ENCODE results near the gene LMBRD1.

LMBRD1 gene

DNA sequence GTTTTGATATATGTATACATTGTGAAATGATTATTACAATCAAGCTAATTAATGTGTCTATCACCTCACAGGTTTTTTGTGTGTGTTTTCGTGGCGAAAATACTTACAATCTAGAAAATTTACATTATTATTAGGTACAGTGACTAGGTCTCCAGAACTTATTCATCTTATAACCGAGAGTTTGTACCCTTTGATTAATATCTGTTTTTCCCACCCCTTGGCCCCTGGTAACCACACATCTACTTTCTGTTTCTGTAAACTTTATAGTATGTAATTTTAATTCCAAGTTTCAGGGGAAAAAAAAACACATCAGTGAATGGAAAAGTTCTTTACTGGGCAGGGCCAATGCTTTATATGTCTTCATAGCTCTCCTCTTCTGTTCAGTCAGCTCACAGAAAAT is 131.4 kb downstream of the LMBRD1 start:
- peaks cover 2% of the 10 kb centered on the region; the same call in 1 of the 2 replicates for H3K36me3 ChIP-seq (ENCODE audit: insufficient read depth, low read length)
- DNase-seq (ENCODE audit: low read depth, low spot score), result no peak

DNA sequence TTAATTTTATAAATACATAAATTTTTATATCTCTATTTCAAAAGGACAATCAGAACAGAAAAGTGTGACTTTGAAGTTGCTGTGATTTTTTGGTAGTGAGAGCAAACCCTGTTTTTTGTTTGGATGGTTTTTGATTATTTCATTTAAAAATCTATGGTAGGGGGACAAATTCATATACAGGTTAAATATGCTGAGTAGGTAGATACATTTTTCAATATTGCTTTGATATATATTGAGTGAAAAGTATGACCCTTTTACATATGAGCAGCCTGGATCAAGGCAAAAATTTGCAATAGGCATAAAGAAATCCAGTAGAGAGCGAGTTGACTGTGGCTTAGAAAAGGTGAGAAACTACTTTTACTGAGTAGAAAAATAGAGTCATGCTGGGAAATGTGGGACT is 132.3 kb downstream of the LMBRD1 start:
- Histone ChIP-seq H3K9ac (ENCODE audit: insufficient read length) (no peak overlapping the region), H3K4me3 (no peak overlapping the region), H3K27ac (no peak overlapping the region), H3K36me3 (ENCODE audit: insufficient read depth, low read length) (no peaks in the 10 kb centered on the region), H3K9me3 (ENCODE audit: low read depth, low read length) (no peaks in the 10 kb centered on the region)
- no peak for DNase-seq (ENCODE audit: low read depth, low spot score)
- TF ChIP-seq FOXP2 (optimal IDR thresholded peaks at IDR 0.05; ENCODE audit: control extremely low read depth, extremely low read length, insufficient read depth), result no peak
- TF ChIP-seq POLR2AphosphoS5 (IDR thresholded peaks at IDR 0.05; ENCODE audit: borderline replicate concordance, low read depth, low read length), result no peak
- TF ChIP-seq EZH2 (IDR thresholded peaks at IDR 0.05), result no peak

More for the DNA sequence above, 131.4 kb downstream of the LMBRD1 start:
- H3K27ac ChIP-seq, result no peak overlapping the region
- no peak overlapping the region for H3K4me3 ChIP-seq
- H3K9me3 ChIP-seq (ENCODE audit: low read depth, low read length), result no peaks in the 10 kb centered on the region
- no peak overlapping the region for H3K9ac ChIP-seq (ENCODE audit: insufficient read length)
- TF ChIP-seq FOXP2 (optimal IDR thresholded peaks at IDR 0.05; ENCODE audit: control extremely low read depth, extremely low read length, insufficient read depth), result no peak
- TF ChIP-seq POLR2AphosphoS5 (IDR thresholded peaks at IDR 0.05; ENCODE audit: borderline replicate concordance, low read depth, low read length), result no peak
- no peak for TF ChIP-seq EZH2 (IDR thresholded peaks at IDR 0.05)

DNA sequence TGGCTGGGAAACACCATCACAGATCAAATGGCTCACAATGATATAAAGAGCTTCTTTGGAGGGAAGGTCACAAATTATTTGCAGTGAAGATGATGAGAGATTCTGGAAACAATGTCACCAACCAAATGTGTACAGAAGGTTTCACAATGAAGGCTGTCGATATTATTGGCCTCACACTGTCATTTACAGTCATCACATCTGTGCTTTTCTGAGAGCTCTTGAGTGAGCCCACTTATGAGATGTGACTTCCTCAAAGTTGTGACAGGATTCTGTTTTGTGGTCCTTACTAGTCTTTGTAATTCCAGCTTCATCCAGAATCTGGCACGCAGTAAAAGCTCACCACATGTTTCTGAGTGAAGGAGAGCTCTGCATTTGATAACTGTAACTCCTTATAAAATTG is 133.6 kb downstream of the LMBRD1 start:
- TF ChIP-seq POLR2AphosphoS5 (IDR thresholded peaks at IDR 0.05; ENCODE audit: borderline replicate concordance, low read depth, low read length) (no peak), EZH2 (IDR thresholded peaks at IDR 0.05) (no peak), FOXP2 (optimal IDR thresholded peaks at IDR 0.05; ENCODE audit: control extremely low read depth, extremely low read length, insufficient read depth) (no peak)
- H3K27ac ChIP-seq, result no peak overlapping the region
- DNase-seq (ENCODE audit: low read depth, low spot score), result no peak
- H3K9me3 ChIP-seq (ENCODE audit: low read depth, low read length), result no peaks in the 10 kb centered on the region
- no peaks in the 10 kb centered on the region for H3K36me3 ChIP-seq (ENCODE audit: insufficient read depth, low read length)
- no peak overlapping the region for H3K9ac ChIP-seq (ENCODE audit: insufficient read length)
- H3K4me3 ChIP-seq, result no peak overlapping the region

DNA sequence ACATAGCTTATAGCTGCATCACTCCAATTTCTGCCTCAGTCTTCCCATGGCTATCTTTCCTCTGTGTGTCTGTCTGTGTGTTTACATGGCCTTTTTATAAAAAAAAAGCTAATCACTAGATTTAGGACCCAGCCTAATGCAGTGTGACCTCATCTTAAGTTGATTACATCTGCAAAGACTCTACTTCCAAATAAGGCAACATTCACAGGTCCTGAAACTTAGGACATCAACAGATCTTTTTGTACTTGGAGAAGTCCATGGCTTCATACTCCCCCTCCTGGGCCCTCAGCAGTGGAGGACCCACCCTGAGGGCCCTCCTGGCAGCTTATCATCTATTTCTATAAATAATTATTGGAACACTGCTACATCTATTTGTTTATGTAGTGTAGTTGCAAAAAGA is 146.1 kb downstream of the LMBRD1 start:
- H3K4me3 ChIP-seq, result no peak overlapping the region
- TF ChIP-seq FOXP2 (optimal IDR thresholded peaks at IDR 0.05; ENCODE audit: control extremely low read depth, extremely low read length, insufficient read depth) (no peak), EZH2 (IDR thresholded peaks at IDR 0.05) (no peak), POLR2AphosphoS5 (IDR thresholded peaks at IDR 0.05; ENCODE audit: borderline replicate concordance, low read depth, low read length) (no peak)

DNA sequence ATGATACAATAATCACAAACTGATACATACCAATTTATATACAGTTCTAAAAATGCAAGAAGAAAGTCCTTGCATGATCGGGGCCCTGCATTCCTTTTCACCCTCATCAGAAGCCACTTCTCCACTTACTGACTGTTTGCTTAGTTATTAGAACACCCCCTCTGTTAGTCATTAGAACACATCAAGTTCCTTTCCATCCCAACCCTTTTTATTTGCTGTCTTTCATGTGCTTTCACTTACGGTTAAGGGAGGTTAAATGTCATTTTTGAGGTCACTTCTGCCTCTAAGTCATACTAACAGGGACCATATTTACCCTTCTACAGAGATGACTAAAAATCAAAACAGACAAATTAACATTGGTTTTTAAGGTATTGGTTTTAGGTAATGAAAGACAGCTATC is 149.1 kb downstream of the LMBRD1 start:
- H3K4me3 ChIP-seq, result no peak overlapping the region
- TF ChIP-seq EZH2 (IDR thresholded peaks at IDR 0.05) (no peak), POLR2AphosphoS5 (IDR thresholded peaks at IDR 0.05; ENCODE audit: borderline replicate concordance, low read depth, low read length) (no peak), FOXP2 (optimal IDR thresholded peaks at IDR 0.05; ENCODE audit: control extremely low read depth, extremely low read length, insufficient read depth) (no peak)
- no peak overlapping the region for H3K9ac ChIP-seq (ENCODE audit: insufficient read length)
- no peak overlapping the region for H3K27ac ChIP-seq
- no peaks in the 10 kb centered on the region for H3K9me3 ChIP-seq (ENCODE audit: low read depth, low read length)
- H3K36me3 ChIP-seq (ENCODE audit: insufficient read depth, low read length), result no peaks in the 10 kb centered on the region
- no peak for DNase-seq (ENCODE audit: low read depth, low spot score)

More for the DNA sequence above, 146.1 kb downstream of the LMBRD1 start:
- no peaks in the 10 kb centered on the region for H3K9me3 ChIP-seq (ENCODE audit: low read depth, low read length)
- H3K36me3 ChIP-seq (ENCODE audit: insufficient read depth, low read length), result no peaks in the 10 kb centered on the region
- H3K9ac ChIP-seq (ENCODE audit: insufficient read length), result no peak overlapping the region
- no peak for DNase-seq (ENCODE audit: low read depth, low spot score)
- H3K27ac ChIP-seq, result no peak overlapping the region

DNA sequence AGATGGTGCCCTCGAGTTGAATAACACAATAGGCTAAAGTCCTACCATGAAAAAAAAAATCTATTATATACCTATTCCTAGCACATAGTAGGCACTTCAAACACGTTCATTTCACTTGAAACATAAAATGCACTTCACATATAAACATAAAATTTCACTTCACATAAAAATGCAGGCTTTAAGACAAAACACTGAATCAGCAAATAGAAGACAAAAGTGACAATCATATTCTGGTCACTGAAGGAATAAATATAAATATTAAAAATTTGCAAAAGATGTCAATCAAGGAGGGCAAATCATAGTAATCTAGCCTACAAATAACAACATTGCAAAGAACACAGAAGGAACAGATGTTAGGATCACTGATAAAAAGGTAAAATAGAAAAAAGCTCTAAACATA is 153.1 kb downstream of the LMBRD1 start:
- Histone ChIP-seq H3K9me3 (ENCODE audit: low read depth, low read length) (no peaks in the 10 kb centered on the region), H3K27ac (no peak overlapping the region), H3K36me3 (ENCODE audit: insufficient read depth, low read length) (no peaks in the 10 kb centered on the region), H3K9ac (ENCODE audit: insufficient read length) (no peak overlapping the region), H3K4me3 (no peak overlapping the region)
- no peak for DNase-seq (ENCODE audit: low read depth, low spot score)
- TF ChIP-seq EZH2 (IDR thresholded peaks at IDR 0.05) (no peak), FOXP2 (optimal IDR thresholded peaks at IDR 0.05; ENCODE audit: control extremely low read depth, extremely low read length, insufficient read depth) (no peak), POLR2AphosphoS5 (IDR thresholded peaks at IDR 0.05; ENCODE audit: borderline replicate concordance, low read depth, low read length) (no peak)

DNA sequence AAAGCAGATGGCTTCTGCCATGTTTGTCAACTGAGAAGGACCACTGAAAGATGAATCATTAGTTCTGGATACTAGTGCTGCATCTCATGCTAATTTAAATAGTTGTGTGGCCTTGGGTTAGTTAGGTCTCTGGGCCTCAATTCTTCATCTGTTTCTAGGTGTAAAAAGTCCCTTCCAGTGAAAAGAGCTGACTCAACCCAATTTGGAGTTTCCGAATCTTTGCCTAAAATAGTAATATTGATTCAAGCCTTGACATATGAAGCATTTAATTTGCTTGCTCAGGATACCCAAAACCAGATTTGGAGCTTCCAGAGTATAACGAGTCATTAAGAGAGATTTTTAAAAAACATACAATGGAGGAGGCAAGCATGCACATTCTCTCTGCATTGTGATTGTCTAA is 163.9 kb downstream of the LMBRD1 start:
- Histone ChIP-seq H3K36me3 (ENCODE audit: insufficient read depth, low read length) (no peaks in the 10 kb centered on the region), H3K9ac (ENCODE audit: insufficient read length) (no peak overlapping the region), H3K27ac (no peak overlapping the region), H3K9me3 (ENCODE audit: low read depth, low read length) (no peaks in the 10 kb centered on the region), H3K4me3 (no peak overlapping the region)
- no peak for DNase-seq (ENCODE audit: low read depth, low spot score)
- TF ChIP-seq POLR2AphosphoS5 (IDR thresholded peaks at IDR 0.05; ENCODE audit: borderline replicate concordance, low read depth, low read length), result no peak
- TF ChIP-seq FOXP2 (optimal IDR thresholded peaks at IDR 0.05; ENCODE audit: control extremely low read depth, extremely low read length, insufficient read depth), result no peak
- TF ChIP-seq EZH2 (IDR thresholded peaks at IDR 0.05), result no peak

DNA sequence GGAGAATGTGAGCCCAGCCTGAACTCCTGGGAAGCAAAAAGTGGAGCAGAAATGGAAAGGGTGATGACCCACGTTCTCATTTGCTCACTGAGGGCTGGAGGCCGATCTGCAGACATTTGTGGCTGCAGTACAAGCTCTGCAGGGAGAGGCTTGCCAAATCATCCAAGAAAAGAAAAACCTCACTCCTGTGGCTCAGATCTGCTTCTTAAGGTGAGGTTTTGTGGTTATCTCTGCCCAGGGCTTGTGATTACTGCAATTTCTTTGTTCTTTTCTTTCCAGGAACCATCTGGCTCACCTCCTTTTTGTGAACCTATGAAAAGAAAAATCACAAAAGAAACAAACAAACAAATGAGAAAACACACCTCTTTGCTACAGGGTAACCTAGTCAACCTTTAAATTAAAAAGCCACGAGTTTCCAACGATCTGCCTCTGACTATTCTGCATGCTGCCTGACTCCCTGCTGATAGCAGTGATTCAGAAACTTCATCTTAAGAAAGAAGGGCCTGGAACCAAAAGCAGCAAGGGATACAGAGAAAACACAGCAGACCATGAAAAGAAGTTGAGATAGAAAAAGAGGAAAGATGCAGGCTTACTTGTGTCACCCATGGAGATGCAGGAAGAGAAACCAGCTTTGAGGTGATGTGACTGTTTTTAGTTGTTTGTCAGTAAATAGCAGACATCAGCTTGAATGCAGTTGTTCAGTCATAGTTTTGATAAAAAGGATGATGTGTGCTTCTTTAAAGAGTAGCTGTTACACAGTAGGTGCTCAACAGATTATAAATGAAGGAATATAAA is 165.1 kb downstream of the LMBRD1 start:
- Histone ChIP-seq H3K36me3 (ENCODE audit: insufficient read depth, low read length) (no peaks in the 10 kb centered on the region), H3K9me3 (ENCODE audit: low read depth, low read length) (no peaks in the 10 kb centered on the region), H3K27ac (no peak overlapping the region), H3K4me3 (no peak overlapping the region), H3K9ac (ENCODE audit: insufficient read length) (no peak overlapping the region)
- no peak for DNase-seq (ENCODE audit: low read depth, low spot score)
- TF ChIP-seq FOXP2 (optimal IDR thresholded peaks at IDR 0.05; ENCODE audit: control extremely low read depth, extremely low read length, insufficient read depth), result no peak
- no peak for TF ChIP-seq POLR2AphosphoS5 (IDR thresholded peaks at IDR 0.05; ENCODE audit: borderline replicate concordance, low read depth, low read length)
- TF ChIP-seq EZH2 (IDR thresholded peaks at IDR 0.05), result no peak
